Stimulated activated CD4-positive, alpha-beta T cell treated with anti-CD3 and anti-CD28 coated beads, Interleukin-1b, Interleukin-23, amount 100 ng/mL, for 24 hours (primary cell): Measurements from ENCODE around the gene HBQ1.
"Not testable (repeated sequence)": the region's sequence is repeated elsewhere in the genome, so short reads cannot be mapped to it uniquely, and the experiment has no call there.

Experiments
- DNase-seq, 4 experiments: peaks; one replicate each; pipeline ENCODE4 v3.0.0-alpha.2; 2020; ENCODE audit warnings: low read depth in 4 of 4, low spot score in 1 of 4

HBQ1 gene

DNA sequence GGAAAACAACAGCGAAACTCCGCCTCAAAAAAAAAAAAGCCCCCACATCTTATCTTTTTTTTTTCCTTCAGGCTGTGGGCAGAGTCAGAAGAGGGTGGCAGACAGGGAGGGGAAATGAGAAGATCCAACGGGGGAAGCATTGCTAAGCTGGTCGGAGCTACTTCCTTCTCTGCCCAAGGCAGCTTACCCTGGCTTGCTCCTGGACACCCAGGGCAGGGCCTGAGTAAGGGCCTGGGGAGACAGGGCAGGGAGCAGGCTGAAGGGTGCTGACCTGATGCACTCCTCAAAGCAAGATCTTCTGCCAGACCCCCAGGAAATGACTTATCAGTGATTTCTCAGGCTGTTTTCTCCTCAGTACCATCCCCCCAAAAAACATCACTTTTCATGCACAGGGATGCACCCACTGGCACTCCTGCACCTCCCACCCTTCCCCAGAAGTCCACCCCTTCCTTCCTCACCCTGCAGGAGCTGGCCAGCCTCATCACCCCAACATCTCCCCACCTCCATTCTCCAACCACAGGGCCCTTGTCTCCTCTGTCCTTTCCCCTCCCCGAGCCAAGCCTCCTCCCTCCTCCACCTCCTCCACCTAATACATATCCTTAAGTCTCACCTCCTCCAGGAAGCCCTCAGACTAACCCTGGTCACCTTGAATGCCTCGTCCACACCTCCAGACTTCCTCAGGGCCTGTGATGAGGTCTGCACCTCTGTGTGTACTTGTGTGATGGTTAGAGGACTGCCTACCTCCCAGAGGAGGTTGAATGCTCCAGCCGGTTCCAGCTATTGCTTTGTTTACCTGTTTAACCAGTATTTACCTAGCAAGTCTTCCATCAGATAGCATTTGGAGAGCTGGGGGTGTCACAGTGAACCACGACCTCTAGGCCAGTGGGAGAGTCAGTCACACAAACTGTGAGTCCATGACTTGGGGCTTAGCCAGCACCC, 5.0 kb upstream of the HBQ1 start:
- DNase-seq = no peak

GRCh38 chr16:176006-176405, 4.3 kb upstream of the HBQ1 start:
- not testable (repeated sequence) for DNase-seq

- DNase-seq = not testable (repeated sequence)
These were observed 3.5 kb upstream of the HBQ1 start, which contains the start of gene HBA1 for GRCh38 chr16:176477-177382. Gene HBA1, plus strand, starts transcription at chr16:176680. Its CDS starts 37 bp downstream, at chr16:176717.

- no peak for DNase-seq
These were observed 2.9 kb upstream of the HBQ1 start for GRCh38 chr16:177394-177822.

- no peak for DNase-seq
These were observed 2.1 kb upstream of the HBQ1 start for GRCh38 chr16:177981-178667.

DNA sequence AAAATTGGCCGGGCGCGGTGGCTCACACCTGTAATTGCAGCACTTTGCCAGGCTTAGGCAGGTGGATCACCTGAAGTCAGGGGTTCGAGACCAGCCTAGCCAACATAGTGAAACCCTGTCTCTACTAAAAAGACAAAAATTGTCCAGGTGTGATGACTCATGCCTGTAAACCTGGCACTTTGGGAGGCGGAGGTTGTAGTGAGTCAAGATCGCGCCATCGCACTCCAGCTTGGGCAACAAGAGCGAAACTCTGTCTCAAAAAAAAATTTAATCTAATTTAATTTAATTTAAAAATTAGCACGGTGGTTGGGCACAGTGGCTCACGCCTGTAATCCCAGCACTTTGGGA, 1.6 kb upstream of the HBQ1 start:
- no peak for DNase-seq

GRCh38 chr16:179211-180092, 807 bp upstream of the HBQ1 start:
- no peak for DNase-seq

DNA sequence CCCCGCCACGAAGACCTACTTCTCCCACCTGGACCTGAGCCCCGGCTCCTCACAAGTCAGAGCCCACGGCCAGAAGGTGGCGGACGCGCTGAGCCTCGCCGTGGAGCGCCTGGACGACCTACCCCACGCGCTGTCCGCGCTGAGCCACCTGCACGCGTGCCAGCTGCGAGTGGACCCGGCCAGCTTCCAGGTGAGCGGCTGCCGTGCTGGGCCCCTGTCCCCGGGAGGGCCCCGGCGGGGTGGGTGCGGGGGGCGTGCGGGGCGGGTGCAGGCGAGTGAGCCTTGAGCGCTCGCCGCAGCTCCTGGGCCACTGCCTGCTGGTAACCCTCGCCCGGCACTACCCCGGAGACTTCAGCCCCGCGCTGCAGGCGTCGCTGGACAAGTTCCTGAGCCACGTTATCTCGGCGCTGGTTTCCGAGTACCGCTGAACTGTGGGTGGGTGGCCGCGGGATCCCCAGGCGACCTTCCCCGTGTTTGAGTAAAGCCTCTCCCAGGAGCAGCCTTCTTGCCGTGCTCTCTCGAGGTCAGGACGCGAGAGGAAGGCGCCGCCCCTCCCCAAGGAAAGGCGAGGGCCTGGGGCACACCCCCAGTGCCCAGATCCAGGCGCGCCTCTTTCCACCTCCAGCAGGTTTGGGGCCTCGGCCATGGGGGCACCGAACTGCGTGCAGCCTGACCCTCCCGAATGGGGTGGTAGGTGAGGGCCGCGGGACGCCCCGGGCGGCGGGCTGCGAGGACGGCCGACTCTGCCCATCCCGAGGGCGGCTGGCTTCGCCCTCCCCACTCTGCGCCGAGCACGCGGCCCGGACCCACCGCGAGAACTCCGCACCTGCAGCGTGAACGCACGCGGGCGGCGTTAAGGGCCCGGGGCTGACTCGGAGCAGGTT, 664 bp downstream of the HBQ1 start:
- DNase-seq = peak in 3 of 4 experiments; percentile 75 to 80 (median 76)

DNA sequence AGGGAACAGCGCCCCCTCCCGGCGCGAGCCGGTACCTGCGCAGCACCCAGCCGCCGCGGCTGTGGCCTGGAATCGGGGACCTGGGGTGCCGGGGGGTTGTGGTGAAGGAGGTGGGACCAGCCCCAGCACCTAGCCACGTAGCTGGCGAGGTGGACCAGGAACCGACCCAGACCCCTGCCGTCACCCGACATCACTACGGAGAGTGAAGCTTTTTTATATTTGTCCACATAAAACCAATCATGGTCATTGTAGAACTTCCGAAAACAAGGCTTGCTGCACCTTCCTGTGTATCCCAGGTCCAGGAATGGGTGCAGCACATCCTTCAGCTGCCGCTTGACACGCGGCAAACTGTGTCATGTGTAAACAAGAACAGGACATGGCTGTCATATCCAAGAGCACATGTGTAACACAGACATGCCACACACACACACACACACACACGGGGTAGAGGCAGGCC, 1.3 kb downstream of the HBQ1 start:
- peak in 1 of 4 experiments; percentile 65 for DNase-seq

DNA sequence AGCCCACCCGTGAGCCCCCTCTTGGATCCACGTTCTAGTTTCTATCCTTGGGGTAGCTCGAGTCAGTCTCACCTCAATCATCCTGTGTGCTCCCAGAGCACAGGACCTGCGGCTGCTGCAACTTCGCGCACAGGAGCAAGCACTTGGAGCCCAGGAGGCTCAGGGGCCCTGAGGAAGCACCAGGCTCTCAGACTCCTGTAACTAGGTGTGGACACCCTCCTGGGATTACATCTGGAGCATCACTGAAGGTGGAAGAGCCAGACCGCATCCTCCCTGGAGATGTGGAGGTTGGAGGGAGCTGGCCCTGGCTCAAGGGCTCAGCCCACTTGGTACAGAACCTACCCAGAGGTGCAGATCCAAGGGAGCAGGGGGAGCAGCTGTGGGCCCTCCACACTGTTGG, 2.7 kb downstream of the HBQ1 start:
- DNase-seq = no peak

GRCh38 chr16:185213-185612, 5.0 kb downstream of the HBQ1 start:
- DNase-seq = no peak

DNA sequence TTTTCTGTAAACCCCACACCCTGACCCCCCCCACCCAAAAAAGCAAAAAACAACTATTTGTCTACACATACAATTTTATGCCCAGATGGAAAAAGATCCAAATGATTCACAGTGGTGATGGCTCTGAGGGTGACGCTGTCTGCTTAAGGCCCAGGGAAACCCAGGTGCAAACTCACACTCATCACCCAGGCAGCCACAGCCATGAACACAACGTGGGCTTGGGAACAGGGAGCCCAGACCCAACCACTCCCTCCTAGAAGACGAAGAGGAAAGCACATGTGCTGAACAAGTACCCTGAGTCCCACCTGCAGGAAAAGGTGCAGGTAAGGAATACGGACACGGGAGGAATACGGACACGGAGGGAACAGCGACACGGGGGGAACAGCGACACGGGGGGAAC, 5.4 kb downstream of the HBQ1 start:
- DNase-seq = no peak

- no peak for DNase-seq
These were observed 7.1 kb downstream of the HBQ1 start for GRCh38 chr16:187330-187729.

GRCh38 chr16:188674-189073, 8.4 kb downstream of the HBQ1 start:
- DNase-seq = no peak

DNA sequence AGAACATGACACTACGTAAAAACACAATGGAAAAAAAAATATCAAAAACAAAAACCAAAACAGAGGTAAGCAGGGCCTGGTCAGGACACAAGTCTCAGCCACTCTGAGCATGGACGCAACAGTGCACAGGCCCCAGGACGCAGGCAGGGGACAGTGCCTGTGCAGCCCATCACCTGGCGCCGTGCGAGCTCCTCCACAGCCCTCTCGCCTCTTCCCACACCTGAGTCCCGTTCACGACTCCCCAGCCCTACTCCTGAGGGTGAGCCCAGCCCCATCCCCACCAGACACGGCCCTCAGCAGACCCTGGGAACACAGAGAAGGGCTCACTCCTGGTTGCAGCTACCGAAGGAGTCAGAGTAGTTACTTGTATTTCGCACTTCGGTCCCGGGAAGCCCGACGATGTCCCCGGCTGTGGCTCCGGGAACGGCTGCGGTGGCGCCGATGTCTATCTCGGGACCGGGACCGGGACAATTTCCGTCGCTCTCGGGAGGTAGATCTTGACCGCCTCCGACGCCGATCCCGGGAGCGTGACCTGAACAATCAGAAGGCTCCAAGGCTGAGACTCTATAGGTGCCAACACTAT, 9.4 kb downstream of the HBQ1 start:
- no peak for DNase-seq

GRCh38 chr16:191831-192230, 11.6 kb downstream of the HBQ1 start:
- no peak for DNase-seq

- no peak for DNase-seq
These were observed 12.4 kb downstream of the HBQ1 start for GRCh38 chr16:192686-193085.

GRCh38 chr16:193441-193840, 13.2 kb downstream of the HBQ1 start:
- DNase-seq = no peak

DNA sequence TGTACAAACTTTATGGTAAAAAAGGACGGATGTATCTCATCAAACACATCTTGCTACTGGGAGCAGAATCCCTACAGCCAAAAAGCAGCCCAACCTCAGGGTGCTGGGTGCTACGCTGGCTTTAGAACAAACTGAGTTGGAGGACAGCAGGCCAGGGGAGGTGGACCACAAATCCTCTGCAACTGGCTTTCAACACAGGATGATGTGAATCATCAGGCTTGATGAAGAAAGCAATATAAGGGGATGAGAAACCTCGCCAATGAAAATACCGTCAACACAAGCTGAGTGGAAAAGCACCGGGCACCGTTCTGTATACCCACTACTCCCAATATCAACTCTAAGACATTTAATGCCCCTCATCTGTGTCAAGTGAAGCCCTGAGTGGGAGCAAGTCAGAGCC, 14.3 kb downstream of the HBQ1 start:
- no peak for DNase-seq
